Activated T-helper 1 cell treated with Interleukin-2 at 50 U/mL for 16 hours (primary cell): ENCODE results near the gene CPN1.

ENCODE experiments used
- DNase-seq: peaks from one replicate; pipeline ENCODE4 v3.0.0-alpha.2; 2020; ENCODE audit warnings: low read depth

CPN1 gene

GRCh38 chr10:99996671-99997648 lies 84.7 kb downstream of the CPN1 start:
- no peak for DNase-seq

- no peak for DNase-seq
These were observed 86.0 kb downstream of the CPN1 start for GRCh38 chr10:99995713-99996112.

- DNase-seq, result no peak
These were observed 86.4 kb downstream of the CPN1 start for GRCh38 chr10:99995269-99995668.

DNA sequence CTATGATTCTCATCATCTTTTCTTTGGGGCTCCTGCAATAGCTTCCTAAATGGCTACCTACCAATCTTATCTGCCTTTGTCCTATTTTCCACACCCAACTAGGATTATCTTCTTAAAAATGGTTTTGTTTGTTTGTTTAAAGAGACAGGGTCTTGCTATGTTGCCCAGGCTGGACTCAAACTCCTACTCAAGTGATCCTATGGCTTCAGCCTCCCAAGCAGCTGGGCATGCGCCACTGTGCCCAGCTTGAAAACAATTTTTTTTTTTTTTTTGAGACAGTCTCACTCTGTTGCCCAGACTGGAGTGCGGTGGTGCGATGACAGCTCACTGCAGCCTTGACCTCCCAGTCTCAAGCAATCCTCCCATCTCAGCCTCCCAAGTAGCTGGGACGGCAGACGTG lies 86.9 kb downstream of the CPN1 start:
- DNase-seq, result no peak

DNA sequence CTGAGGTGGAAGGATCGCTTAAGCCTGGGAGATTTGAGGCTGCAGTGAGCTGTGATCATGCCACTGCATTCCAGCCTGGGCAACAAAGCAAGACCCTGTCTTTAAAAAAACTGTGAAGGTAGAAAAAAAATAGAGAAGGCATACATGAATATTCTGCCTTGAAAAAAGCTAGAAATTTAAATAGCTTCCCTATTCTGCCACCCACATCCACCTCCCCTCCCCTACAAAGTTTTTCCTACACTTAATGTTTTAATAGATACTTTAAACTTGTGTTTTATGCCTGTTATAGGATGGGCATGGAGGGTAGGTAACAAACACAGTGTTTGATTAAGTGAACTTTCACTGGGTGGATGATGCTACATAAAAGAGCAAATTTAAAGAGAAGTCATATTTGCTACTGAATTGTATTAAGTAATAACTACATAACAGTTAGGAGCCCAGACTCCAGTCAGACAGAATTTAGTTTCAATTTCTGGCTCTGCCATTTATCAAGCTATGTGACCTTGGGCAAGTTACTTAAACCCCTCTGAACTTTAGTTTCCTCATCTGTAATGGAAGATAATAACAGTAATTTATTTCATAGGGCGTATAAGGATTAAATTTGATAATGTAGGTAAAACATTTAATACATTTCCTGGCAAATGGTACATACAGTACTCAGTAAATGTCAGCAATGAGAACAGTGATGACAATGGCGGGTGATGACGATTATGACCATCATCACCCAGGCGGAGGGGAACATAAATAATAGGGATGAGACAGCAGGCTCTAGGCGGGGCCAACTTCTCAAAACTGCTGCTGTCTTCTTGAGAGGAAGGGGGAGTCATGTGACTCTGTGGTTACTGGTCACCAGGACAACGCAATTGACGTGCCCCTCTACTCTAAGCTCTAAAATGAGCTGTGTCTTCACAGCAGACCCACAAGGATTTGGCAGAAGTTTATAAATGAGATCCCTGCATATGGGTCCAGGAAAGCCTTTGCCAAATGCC lies 87.7 kb downstream of the CPN1 start:
- peak; percentile 9 for DNase-seq
